K562 (cell line): ENCODE data around the gene IRF9. TPM values are rescaled to one million over a fixed set of nuclear protein-coding genes. Genes with fewer than 3 reads are reported as not detected.

ENCODE experiments used
- ARID2 ChIP-seq: fragments of 450-650 bp; IDR thresholded peaks from 2 replicates; pipeline ENCODE4 v1.6.1; 2017; ENCODE audit warnings: antibody characterized with exemption, mild to moderate bottlenecking
- ELF1 ChIP-seq: fragments of 200-800 bp; sonication (Bioruptor generic); IDR thresholded peaks from 2 replicates; pipeline ENCODE4 v1.6.1; 2016; ENCODE audit warnings: missing genetic modification characterization, missing compliant biosample characterization
- EP400 ChIP-seq: fragments of 450-650 bp; IDR thresholded peaks from 2 replicates; pipeline ENCODE4 v1.6.1; 2017; ENCODE audit warnings: antibody characterized with exemption, mild to moderate bottlenecking, moderate library complexity
- ERF ChIP-seq: fragments of 450-650 bp; formaldehyde crosslinking; IDR thresholded peaks from 2 replicates; pipeline ENCODE4 v1.4.0; 2020; ENCODE audit warnings: mild to moderate bottlenecking, mixed read lengths
- GATAD2A ChIP-seq: fragments of 450-650 bp; IDR thresholded peaks from 2 replicates; pipeline ENCODE4 v1.6.1; 2017
- NFE2 ChIP-seq: IDR thresholded peaks from 2 replicates; pipeline ENCODE4 v1.6.1; 2014; ENCODE audit warnings: antibody characterized with exemption, low read depth
- RAD51 ChIP-seq: fragments of 450-650 bp; IDR thresholded peaks from 2 replicates; pipeline ENCODE4 v1.7.1; 2016; ENCODE audit warnings: low read depth, mild to moderate bottlenecking, borderline replicate concordance
- RBBP5 ChIP-seq: fragments of 200-600 bp; sonication (generic); IDR thresholded peaks from 2 replicates; pipeline ENCODE4 v1.6.1; 2012; ENCODE audit warnings: borderline replicate concordance, mild to moderate bottlenecking, low read length, control low read depth, inconsistent platforms; ENCODE audit not compliant: insufficient read depth, poor library complexity, severe bottlenecking
- SIN3A ChIP-seq, 2 experiments: fragments of 150-350 bp in 1 of 2; IDR thresholded peaks; 2 replicates each; pipeline ENCODE4 v1.6.1; 2011 to 2016; ENCODE audit warnings: borderline replicate concordance in 2 of 2, low read depth in 2 of 2, low read length in 2 of 2, mild to moderate bottlenecking in 2 of 2, moderate library complexity in 2 of 2; ENCODE audit not compliant: control insufficient read depth in 1 of 2
- SIX5 ChIP-seq, 2 experiments: IDR thresholded peaks; 2 replicates each; pipeline ENCODE4 v1.6.1; 2011; ENCODE audit warnings: low read length in 2 of 2, borderline replicate concordance in 1 of 2, low read depth in 1 of 2, mild to moderate bottlenecking in 1 of 2, moderate library complexity in 1 of 2; ENCODE audit not compliant: insufficient read depth in 1 of 2
- SMARCA5 ChIP-seq: fragments of 450-650 bp; IDR thresholded peaks from 2 replicates; pipeline ENCODE4 v1.6.1; 2016
- SP2 ChIP-seq: IDR thresholded peaks from 2 replicates; pipeline ENCODE4 v1.6.1; 2011; ENCODE audit warnings: mild to moderate bottlenecking, low read depth, low read length, moderate library complexity; ENCODE audit not compliant: poor library complexity, severe bottlenecking; ENCODE audit errors: extremely low read depth
- TAF15 ChIP-seq: fragments of 200-400 bp; formaldehyde crosslinking; IDR thresholded peaks from 2 replicates; pipeline ENCODE4 v1.6.1; 2017; ENCODE audit warnings: mild to moderate bottlenecking, low read depth, low read length, moderate library complexity
- TRIM28 ChIP-seq: fragments of 450-650 bp; IDR thresholded peaks from 2 replicates; pipeline ENCODE4 v1.6.1; 2017
- ZMIZ1 ChIP-seq, 2 experiments: fragments of 150-350 bp in 1 of 2; IDR thresholded peaks; 2 replicates each; pipeline ENCODE4 v1.6.1; 2012 to 2016; ENCODE audit warnings: low read depth in 2 of 2, low read length in 2 of 2, mild to moderate bottlenecking in 1 of 2, moderate library complexity in 1 of 2
- ZNF232 ChIP-seq: sonication (generic); formaldehyde crosslinking; IDR thresholded peaks from 2 replicates; pipeline ENCODE4 v1.8.0; 2022; ENCODE audit warnings: mild to moderate bottlenecking, missing genetic modification reagents
- ZNF551 ChIP-seq: fragments of 250-450 bp; sonication (Bioruptor Pico); IDR thresholded peaks from 2 replicates; pipeline ENCODE4 v1.5.0; 2021; ENCODE audit warnings: mild to moderate bottlenecking, moderate library complexity
- ZNF717 ChIP-seq: fragments of 250-450 bp; sonication (Bioruptor Pico); IDR thresholded peaks from 2 replicates; pipeline ENCODE4 v1.5.0; 2021
- polyA plus RNA-seq, 8 experiments: library from polyadenylated mRNA; depleted of rRNA in 4 of 8; stranded (reverse) in 5 of 8; unstranded in 3 of 8; fragments of >200 nt; fragmentation: Nextera tagmentation in 2 of 8; fragmentation: Illumina TruSeq in 1 of 8; extraction: Ambion mirVana in 2 of 8; extraction: Trizol in 1 of 8; gene quantifications; 2 replicates each; pipeline versions ENCODE4 v1.2.1 to v1.2.3, GENCODE V29; 2011 to 2014; ENCODE audit warnings: inconsistent platforms in 1 of 8, missing spikeins in 1 of 8
- total RNA-seq, 7 experiments: library from RNA; depleted of rRNA in 6 of 7; stranded (reverse); fragments of >200 nt in 6 of 7; fragmentation: Illumina TruSeq in 2 of 7; extraction: Trizol in 2 of 7; gene quantifications; 2 replicates each; pipeline versions ENCODE4 v1.2.1 to v1.2.3, GENCODE V29; 2011 to 2021; ENCODE audit warnings: low replicate concordance in 1 of 7
- TF ChIP-seq, protein P1 (sequence below): fragments of 250-450 bp; sonication (Bioruptor Pico); IDR thresholded peaks from 2 replicates; pipeline ENCODE4 v1.5.0; 2020; ENCODE audit warnings: mild to moderate bottlenecking, borderline replicate concordance
- TF ChIP-seq, protein P2 (sequence below): fragments of 450-650 bp; IDR thresholded peaks from 2 replicates; pipeline ENCODE4 v1.6.1; 2016; ENCODE audit warnings: missing biosample characterization, missing genetic modification characterization
- TF ChIP-seq, protein P3 (sequence below): sonication (generic); formaldehyde crosslinking; IDR thresholded peaks from 2 replicates; pipeline ENCODE4 v1.8.0; 2022; ENCODE audit warnings: missing genetic modification reagents, mild to moderate bottlenecking, moderate library complexity, borderline replicate concordance

Gene IRF9
- total and polyA plus RNA-seq, 9 of the 15 experiments (the other 6 are each of a cell fraction or from before 2014, with no cell fraction given): 0.79 to 14.8 (median 6.1) TPM

- TF ChIP-seq RBBP5 (peak; percentile 40), RAD51 (no peak), SMARCA5 (no peak), TAF15 (no peak), ARID2 (no peak), ERF (no peak), ZNF717 (CRISPR knock-in tag) (no peak), EP400 (peak; percentile 54; the same call in 1 of the 2 replicates), ZMIZ1 (IDR thresholded peaks at IDR 0.05; ENCODE audit: low read depth in 2 of 2, low read length in 2 of 2) (no peak), NFE2 (no peak), SIN3A (IDR thresholded peaks at IDR 0.05; ENCODE audit: borderline replicate concordance in 2 of 2, control insufficient read depth in 1 of 2, low read depth in 2 of 2, low read length in 2 of 2) (peak; percentile 19 to 37; a peak in 1 of 4 replicates), ZNF551 (CRISPR knock-in tag) (no peak), SIX5 (IDR thresholded peaks at IDR 0.05; ENCODE audit: borderline replicate concordance in 1 of 2, insufficient read depth in 1 of 2, low read depth in 1 of 2, low read length in 2 of 2) (no peak), ELF1 (tag) (peak; percentile 61), ZNF232 (CRISPR knock-in tag) (no peak), SP2 (no peak), TRIM28 (no peak), GATAD2A (no peak)
- TF ChIP-seq, protein P1, sequence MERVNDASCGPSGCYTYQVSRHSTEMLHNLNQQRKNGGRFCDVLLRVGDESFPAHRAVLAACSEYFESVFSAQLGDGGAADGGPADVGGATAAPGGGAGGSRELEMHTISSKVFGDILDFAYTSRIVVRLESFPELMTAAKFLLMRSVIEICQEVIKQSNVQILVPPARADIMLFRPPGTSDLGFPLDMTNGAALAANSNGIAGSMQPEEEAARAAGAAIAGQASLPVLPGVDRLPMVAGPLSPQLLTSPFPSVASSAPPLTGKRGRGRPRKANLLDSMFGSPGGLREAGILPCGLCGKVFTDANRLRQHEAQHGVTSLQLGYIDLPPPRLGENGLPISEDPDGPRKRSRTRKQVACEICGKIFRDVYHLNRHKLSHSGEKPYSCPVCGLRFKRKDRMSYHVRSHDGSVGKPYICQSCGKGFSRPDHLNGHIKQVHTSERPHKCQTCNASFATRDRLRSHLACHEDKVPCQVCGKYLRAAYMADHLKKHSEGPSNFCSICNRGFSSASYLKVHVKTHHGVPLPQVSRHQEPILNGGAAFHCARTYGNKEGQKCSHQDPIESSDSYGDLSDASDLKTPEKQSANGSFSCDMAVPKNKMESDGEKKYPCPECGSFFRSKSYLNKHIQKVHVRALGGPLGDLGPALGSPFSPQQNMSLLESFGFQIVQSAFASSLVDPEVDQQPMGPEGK: no peak
- TF ChIP-seq, protein P2, sequence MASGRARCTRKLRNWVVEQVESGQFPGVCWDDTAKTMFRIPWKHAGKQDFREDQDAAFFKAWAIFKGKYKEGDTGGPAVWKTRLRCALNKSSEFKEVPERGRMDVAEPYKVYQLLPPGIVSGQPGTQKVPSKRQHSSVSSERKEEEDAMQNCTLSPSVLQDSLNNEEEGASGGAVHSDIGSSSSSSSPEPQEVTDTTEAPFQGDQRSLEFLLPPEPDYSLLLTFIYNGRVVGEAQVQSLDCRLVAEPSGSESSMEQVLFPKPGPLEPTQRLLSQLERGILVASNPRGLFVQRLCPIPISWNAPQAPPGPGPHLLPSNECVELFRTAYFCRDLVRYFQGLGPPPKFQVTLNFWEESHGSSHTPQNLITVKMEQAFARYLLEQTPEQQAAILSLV (tag): no peak
- TF ChIP-seq, protein P3, sequence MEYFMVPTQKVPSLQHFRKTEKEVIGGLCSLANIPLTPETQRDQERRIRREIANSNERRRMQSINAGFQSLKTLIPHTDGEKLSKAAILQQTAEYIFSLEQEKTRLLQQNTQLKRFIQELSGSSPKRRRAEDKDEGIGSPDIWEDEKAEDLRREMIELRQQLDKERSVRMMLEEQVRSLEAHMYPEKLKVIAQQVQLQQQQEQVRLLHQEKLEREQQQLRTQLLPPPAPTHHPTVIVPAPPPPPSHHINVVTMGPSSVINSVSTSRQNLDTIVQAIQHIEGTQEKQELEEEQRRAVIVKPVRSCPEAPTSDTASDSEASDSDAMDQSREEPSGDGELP: no peak; the same call in 1 of the 2 replicates
Measured at GRCh38 chr14:24146978-24147760, 13.9 kb upstream of the IRF9 start, which contains the start of gene RNF31 (continued).
